HG02571 (cell line): Measurements from ENCODE around the gene HOXA5.
A peak's percentile ranks its signal among the peaks of the same experiment; 100 is the strongest.

ENCODE experiments used
- ATAC-seq: cut with Tn5 transposase; IDR thresholded peaks from one replicate; pipeline ENCODE4 v1.9.1; 2021; ENCODE audit warnings: mild to moderate bottlenecking, moderate library complexity; ENCODE audit not compliant: unreplicated experiment

The HOXA5 gene

GRCh38 chr7:27150568-27151340 is 7.3 kb upstream of the HOXA5 start:
- peak; percentile 87 for ATAC-seq

GRCh38 chr7:27149842-27150567 is 6.5 kb upstream of the HOXA5 start:
- no peak for ATAC-seq

GRCh38 chr7:27148756-27149641 is 5.5 kb upstream of the HOXA5 start:
- ATAC-seq = no peak

GRCh38 chr7:27148031-27148755 is 4.7 kb upstream of the HOXA5 start:
- ATAC-seq = no peak

- no peak for ATAC-seq
These were observed 3.9 kb upstream of the HOXA5 start, which contains the start of gene HOXA6 for GRCh38 chr7:27147199-27148030. TSS of gene HOXA6 (minus strand) at chr7:27147774. CDS start at chr7:27147749, 25 bp downstream.

- ATAC-seq = no peak
These were observed 3.2 kb upstream of the HOXA5 start for GRCh38 chr7:27146491-27147198.

- ATAC-seq = no peak
These were observed 2.5 kb upstream of the HOXA5 start for GRCh38 chr7:27145914-27146412.

GRCh38 chr7:27145165-27145913 is 1.9 kb upstream of the HOXA5 start:
- ATAC-seq = no peak

- no peak for ATAC-seq
These were observed 1.3 kb upstream of the HOXA5 start for GRCh38 chr7:27144781-27145164.

- no peak for ATAC-seq
These were observed 684 bp upstream of the HOXA5 start for GRCh38 chr7:27143950-27144780.

GRCh38 chr7:27142580-27143022 is 880 bp downstream of the HOXA5 start:
- no peak for ATAC-seq

GRCh38 chr7:27141923-27142579 is 1.4 kb downstream of the HOXA5 start:
- no peak for ATAC-seq

GRCh38 chr7:27141137-27141922 is 2.2 kb downstream of the HOXA5 start:
- ATAC-seq = no peak

- ATAC-seq = no peak
These were observed 3.2 kb downstream of the HOXA5 start for GRCh38 chr7:27140126-27140857.
